K562 (cell line): ENCODE results near the gene PPIF. TPM values are rescaled to one million over a fixed set of nuclear protein-coding genes. Genes with fewer than 3 reads are reported as not detected.

ENCODE experiments used
- ATAC-seq: fragments of 200-7000 bp; cut with Tn5 transposase; 3 replicates; pipeline ENCODE4 v1.9.1; 2020; ENCODE audit warnings: moderate library complexity
- BruUV-seq: library from RNA; stranded (reverse); fragments of 400-500 nt; replicated peaks from 2 replicates; lab custom pipeline; 2021; lab: Mats Ljungman, UMichigan
- CTCF ChIA-PET: fragments of 300-600 bp; formaldehyde crosslinking; extraction: SDS; loops from one replicate; lab custom pipeline; 2021; ENCODE audit warnings: low intra/inter-chr PET ratio; lab: Yijun Ruan, JAX
- POLR2A ChIA-PET: fragments of 300-600, 350-650 bp; sonication (Branson Sonifier 250); formaldehyde crosslinking; extraction: SDS; loops from one replicate; lab custom pipeline; 2021; ENCODE audit warnings: antibody characterized with exemption, inconsistent platforms; lab: Yijun Ruan, JAX
- DNase-seq, 4 experiments: peaks; one replicate each; pipeline versions ENCODE4 v3.0.0 to v3.0.0-alpha.2; 2011 to 2018; ENCODE audit warnings: low spot score in 3 of 4, mixed read lengths in 3 of 4; ENCODE audit errors: extremely low read depth in 1 of 4
- FAIRE-seq: peaks from 2 replicates; lab custom pipeline; 2011; peaks lifted over from hg19 to GRCh38; lab: Jason Lieb, UNC
- H2AFZ ChIP-seq: 2 replicates; pipeline ENCODE4 v1.6.0; 2011; ENCODE audit warnings: low read depth, low read length, control low read depth, inconsistent platforms
- H3K27ac ChIP-seq: fragments of 200-600 bp; 3 replicates; pipeline ENCODE4 v1.8.0; 2011; ENCODE audit warnings: low read depth, mild to moderate bottlenecking, control low read depth, inconsistent platforms, low read length, moderate library complexity, mixed read lengths; ENCODE audit errors: extremely low read depth
- H3K27me3 ChIP-seq, 2 experiments: fragments of 300-600 bp in 1 of 2; 2 replicates in 1 of 2; 3 replicates in 1 of 2; pipeline versions ENCODE4 v1.6.0 to v1.8.0; 2011; ENCODE audit warnings: inconsistent platforms in 2 of 2, low read length in 2 of 2, mild to moderate bottlenecking in 1 of 2, mixed read lengths in 1 of 2, moderate library complexity in 1 of 2; ENCODE audit not compliant: control insufficient read depth in 2 of 2, insufficient read depth in 2 of 2
- H3K36me3 ChIP-seq: fragments of 300-600 bp; 3 replicates; pipeline ENCODE4 v1.8.0; 2011; ENCODE audit warnings: mild to moderate bottlenecking, low read length, inconsistent platforms; ENCODE audit not compliant: control insufficient read depth, insufficient read depth
- H3K4me1 ChIP-seq, 2 experiments: fragments of 200-600 bp in 1 of 2; replicated peaks in 1 of 2; 2 replicates in 1 of 2; 3 replicates in 1 of 2; pipeline versions ENCODE4 v1.5.1 to v1.8.0; 2011; ENCODE audit warnings: inconsistent platforms in 2 of 2, low read length in 2 of 2, mild to moderate bottlenecking in 1 of 2, mixed read lengths in 1 of 2, moderate library complexity in 1 of 2; ENCODE audit not compliant: control insufficient read depth in 2 of 2, insufficient read depth in 2 of 2
- H3K4me2 ChIP-seq: 2 replicates; pipeline ENCODE4 v1.6.1; 2011; ENCODE audit warnings: low read length, control low read depth, inconsistent platforms, mixed read lengths; ENCODE audit not compliant: insufficient read depth
- H3K4me3 ChIP-seq: fragments of 200-600 bp; sonication (generic), shearing (Covaris generic); 2 replicates; pipeline ENCODE4 v1.5.1; 2016; ENCODE audit warnings: control low read depth, inconsistent platforms
- H3K79me2 ChIP-seq: fragments of 200-600 bp; 3 replicates; pipeline ENCODE4 v1.8.0; 2011; ENCODE audit warnings: low read length, inconsistent platforms; ENCODE audit not compliant: control insufficient read depth, insufficient read depth
- H3K9ac ChIP-seq, 2 experiments: 2 replicates each; pipeline versions ENCODE4 v1.6.0 to v1.6.1; 2011; ENCODE audit warnings: low read depth in 2 of 2, low read length in 2 of 2, control low read depth in 1 of 2, inconsistent platforms in 1 of 2, mild to moderate bottlenecking in 1 of 2, mixed read lengths in 1 of 2; ENCODE audit not compliant: insufficient read depth in 1 of 2
- H3K9me1 ChIP-seq: one replicate; pipeline ENCODE4 v1.6.0; 2011; ENCODE audit warnings: inconsistent platforms, mild to moderate bottlenecking, low read length, moderate library complexity; ENCODE audit not compliant: control insufficient read depth, insufficient read depth
- H3K9me3 ChIP-seq: replicated peaks from 2 replicates; pipeline ENCODE4 v1.5.1; 2011; ENCODE audit warnings: low read depth, low read length, inconsistent platforms; ENCODE audit not compliant: control insufficient read depth, insufficient read depth
- H4K20me1 ChIP-seq: replicated peaks from 2 replicates; pipeline ENCODE4 v1.6.1; 2011; ENCODE audit warnings: low read length, inconsistent platforms, mixed read lengths; ENCODE audit not compliant: control insufficient read depth, insufficient read depth
- ARHGAP35 ChIP-seq: fragments of 450-650 bp; IDR thresholded peaks from 2 replicates; pipeline ENCODE4 v1.6.1; 2018; ENCODE audit not compliant: partially characterized antibody
- BRD9 ChIP-seq: fragments of 450-650 bp; IDR thresholded peaks from 2 replicates; pipeline ENCODE4 v1.6.1; 2018; ENCODE audit warnings: low read depth; ENCODE audit not compliant: partially characterized antibody
- CBX2 ChIP-seq: fragments of 200-600 bp; sonication (generic); IDR thresholded peaks from one replicate; pipeline ENCODE4 v1.6.1; 2012; ENCODE audit warnings: mild to moderate bottlenecking, low read length, inconsistent platforms; ENCODE audit not compliant: insufficient read depth, poor library complexity, severe bottlenecking
- E2F6 ChIP-seq, 2 experiments: IDR thresholded peaks; 2 replicates each; pipeline ENCODE4 v1.6.1; 2011; ENCODE audit warnings: borderline replicate concordance in 1 of 2, control low read depth in 1 of 2, low read depth in 1 of 2, low read length in 1 of 2, mild to moderate bottlenecking in 1 of 2, mixed read lengths in 1 of 2, moderate library complexity in 1 of 2; ENCODE audit not compliant: insufficient read depth in 1 of 2, insufficient read length in 1 of 2, poor library complexity in 1 of 2, severe bottlenecking in 1 of 2; ENCODE audit errors: extremely low read depth in 1 of 2
- MAFG ChIP-seq: fragments of 450-650 bp; conservative IDR thresholded peaks from 2 replicates; pipeline ENCODE4 v1.6.1; 2016; ENCODE audit warnings: missing genetic modification characterization, missing compliant biosample characterization
- MCM2 ChIP-seq: fragments of 450-650 bp; IDR thresholded peaks from 2 replicates; pipeline ENCODE4 v1.6.1; 2017; ENCODE audit warnings: low read depth, mild to moderate bottlenecking
- MLLT1 ChIP-seq, 2 experiments: fragments of 450-650 bp; IDR thresholded peaks; 2 replicates each; pipeline ENCODE4 v1.6.1; 2016
- MLX ChIP-seq, 2 experiments: fragments of 450-650 bp in 1 of 2; sonication (generic) in 1 of 2; formaldehyde crosslinking; conservative IDR thresholded peaks; 2 replicates each; pipeline versions ENCODE4 v1.4.0 to v1.8.1; 2020 to 2022; ENCODE audit warnings: mild to moderate bottlenecking in 1 of 2, missing genetic modification reagents in 1 of 2
- TCF15 ChIP-seq: fragments of 250-450 bp; sonication (Bioruptor Pico); IDR thresholded peaks from 2 replicates; pipeline ENCODE4 v1.8.0; 2022; ENCODE audit warnings: moderate library complexity, mild to moderate bottlenecking, inconsistent platforms
- TCF7L2 ChIP-seq: fragments of 150-350 bp; IDR thresholded peaks from 2 replicates; pipeline ENCODE4 v1.6.1; 2016; ENCODE audit warnings: low read depth, mild to moderate bottlenecking, low read length, moderate library complexity
- WHSC1 ChIP-seq: IDR thresholded peaks from one replicate; pipeline ENCODE4 v1.6.1; 2012; ENCODE audit warnings: low read length, control low read depth, inconsistent platforms
- ZC3H11A ChIP-seq: IDR thresholded peaks from 2 replicates; pipeline ENCODE4 v1.6.1; 2012; ENCODE audit warnings: low read depth, low read length, improper control_type of control experiment
- ZNF24 ChIP-seq: fragments of 450-650 bp; IDR thresholded peaks from 2 replicates; pipeline ENCODE4 v1.6.1; 2016
- ZNF778 ChIP-seq: fragments of 450-650 bp; formaldehyde crosslinking; IDR thresholded peaks from 2 replicates; pipeline ENCODE4 v1.4.0; 2020; ENCODE audit warnings: mild to moderate bottlenecking, moderate library complexity
- WGBS: fragments of 100-300 bp; shearing (Covaris generic); methylation state at CpG from one replicate; pipeline ENCODE4 v1.1.6; 2016; ENCODE audit warnings: low coverage, mixed read lengths; ENCODE audit not compliant: insufficient coverage; ENCODE audit errors: missing lambda C conversion rate; 5-methylcytosine and 5-hydroxymethylcytosine counted together
- in situ Hi-C: fragments of 300-500 bp; cut with MboI; formaldehyde crosslinking; loops from 4 replicates; pipeline ENCODE4 v1.15.0; 2018; ENCODE audit warnings: inconsistent platforms, mixed read lengths
- intact Hi-C: fragments of 100-400 bp; cut with micrococcal nuclease; formaldehyde crosslinking; loops from 2 replicates; pipeline ENCODE4 v1.14.2; 2022
- polyA plus RNA-seq, 8 experiments: library from polyadenylated mRNA; depleted of rRNA in 4 of 8; stranded (reverse) in 5 of 8; unstranded in 3 of 8; fragments of >200 nt; fragmentation: Nextera tagmentation in 2 of 8; fragmentation: Illumina TruSeq in 1 of 8; extraction: Ambion mirVana in 2 of 8; extraction: Trizol in 1 of 8; gene quantifications; 2 replicates each; pipeline versions ENCODE4 v1.2.1 to v1.2.3, GENCODE V29; 2011 to 2014; ENCODE audit warnings: inconsistent platforms in 1 of 8, missing spikeins in 1 of 8
- total RNA-seq, 7 experiments: library from RNA; depleted of rRNA in 6 of 7; stranded (reverse); fragments of >200 nt in 6 of 7; fragmentation: Illumina TruSeq in 2 of 7; extraction: Trizol in 2 of 7; gene quantifications; 2 replicates each; pipeline versions ENCODE4 v1.2.1 to v1.2.3, GENCODE V29; 2011 to 2021; ENCODE audit warnings: low replicate concordance in 1 of 7

The PPIF gene
- total and polyA plus RNA-seq, 9 of the 15 experiments (the other 6 are each of a cell fraction or from before 2014, with no cell fraction given): 40.9 to 287 (median 117) TPM

GRCh38 chr10:79354615-79355014 lies 7.3 kb downstream of the PPIF start:
- no peak overlapping the region for H2AFZ ChIP-seq
- TF ChIP-seq CBX2: no peak
- TF ChIP-seq MLLT1 (IDR thresholded peaks at IDR 0.05): no peak
- no peak for TF ChIP-seq ZC3H11A
- no peak for TF ChIP-seq ZNF778 (CRISPR knock-in tag)
- TF ChIP-seq MAFG (tag): no peak
- no peak for TF ChIP-seq MLX (CRISPR knock-in tag; conservative IDR thresholded peaks at IDR 0.05)
- TF ChIP-seq TCF7L2: no peak
- TF ChIP-seq WHSC1: no peak
- no peak for TF ChIP-seq TCF15 (CRISPR knock-in tag)
- TF ChIP-seq ZNF24: no peak
- TF ChIP-seq E2F6 (IDR thresholded peaks at IDR 0.05; ENCODE audit: borderline replicate concordance in 1 of 2, extremely low read depth in 1 of 2, insufficient read depth in 1 of 2, insufficient read length in 1 of 2, low read depth in 1 of 2, low read length in 1 of 2, poor library complexity in 1 of 2, severe bottlenecking in 1 of 2): no peak
- no peak for TF ChIP-seq BRD9
- no peak for TF ChIP-seq MCM2
- TF ChIP-seq ARHGAP35: no peak
- TF ChIP-seq, all 486 proteins: peak for 0
- H3K4me3 ChIP-seq: no peak overlapping the region
- ATAC-seq (peak; percentile 19), DNase-seq (peak in 1 of 4 experiments; percentile 16), FAIRE-seq (no peak)
- no peaks in the 10 kb centered on the region for H3K27me3 ChIP-seq
- peaks cover 16% of the 10 kb centered on the region for H3K79me2 ChIP-seq
- in situ Hi-C loops (no loop called here), intact Hi-C loops (no loop called here)
- ChIA-PET POLR2A (interaction anchor here (0.6 to 1.7 kb wide), 6 partner anchors 10 to 1187 kb away, joined by 3 to 6 read pairs (median 3); no protein-coding TSS in a partner anchor), CTCF (no interaction called here)
- H3K9me1 ChIP-seq: peaks cover 11% of the 10 kb centered on the region
- peaks cover 63% of the 10 kb centered on the region for H3K36me3 ChIP-seq
- no peaks in the 10 kb centered on the region for H3K9me3 ChIP-seq
- peaks cover 6 to 17% of the 10 kb centered on the region in 2 experiments; a peak in 4 of 5 replicates for H3K4me1 ChIP-seq
- H3K4me2 ChIP-seq: no peak overlapping the region
- H4K20me1 ChIP-seq: peaks cover 10% of the 10 kb centered on the region
- no TSS peak for BruUV-seq
- H3K27ac ChIP-seq: no peak overlapping the region
- no peak overlapping the region for H3K9ac ChIP-seq
- 85% methylated on average over 6 of the region's 6 CpGs for WGBS
